DND-41 (cell line): ENCODE results near the gene EIF2S1.

Source experiments
- ATAC-seq: fragments of 200-7000 bp; cut with Tn5 transposase; 3 replicates; pipeline ENCODE4 v1.9.1; 2021; ENCODE audit warnings: low read depth; ENCODE audit not compliant: insufficient read depth
- DNase-seq: peaks from one replicate; pipeline ENCODE4 v3.0.0-alpha.2; 2020
- H2AFZ ChIP-seq: 2 replicates; pipeline ENCODE4 v1.6.0; 2012; ENCODE audit warnings: low read depth, low read length
- H3K27ac ChIP-seq: 2 replicates; pipeline ENCODE4 v1.5.1; 2012; ENCODE audit warnings: low read length, inconsistent platforms
- H3K27me3 ChIP-seq: fragments of 200-600 bp; sonication (generic); 2 replicates; pipeline ENCODE4 v1.6.0; 2012; ENCODE audit warnings: low read length, mild to moderate bottlenecking, inconsistent platforms; ENCODE audit not compliant: insufficient read depth, poor library complexity
- H3K36me3 ChIP-seq: 2 replicates; pipeline ENCODE4 v1.5.1; 2012; ENCODE audit warnings: low read length, inconsistent platforms; ENCODE audit not compliant: insufficient read depth
- H3K4me1 ChIP-seq: 2 replicates; pipeline ENCODE4 v1.5.1; 2012; ENCODE audit warnings: mild to moderate bottlenecking, low read length; ENCODE audit not compliant: insufficient read depth
- H3K4me2 ChIP-seq: 2 replicates; pipeline ENCODE4 v1.6.0; 2012; ENCODE audit warnings: mild to moderate bottlenecking, moderate library complexity, low read length, inconsistent platforms; ENCODE audit not compliant: insufficient read depth
- H3K4me3 ChIP-seq, 2 experiments: fragments of 200-600 bp in 1 of 2; shearing (Covaris generic) in 1 of 2; 2 replicates each; pipeline ENCODE4 v1.5.1; 2012 to 2016; ENCODE audit warnings: inconsistent platforms in 2 of 2, low read length in 2 of 2, mild to moderate bottlenecking in 2 of 2, low read depth in 1 of 2, moderate library complexity in 1 of 2
- H3K79me2 ChIP-seq: 2 replicates; pipeline ENCODE4 v1.6.0; 2012; ENCODE audit warnings: low read length, inconsistent platforms; ENCODE audit not compliant: insufficient read depth
- H3K9ac ChIP-seq: 2 replicates; pipeline ENCODE4 v1.6.0; 2012; ENCODE audit warnings: low read depth, mild to moderate bottlenecking, inconsistent platforms, low read length, moderate library complexity
- H3K9me3 ChIP-seq: 2 replicates; pipeline ENCODE4 v1.5.1; 2012; ENCODE audit warnings: low read length, moderate library complexity, mild to moderate bottlenecking, inconsistent platforms; ENCODE audit not compliant: insufficient read depth, severe bottlenecking
- H4K20me1 ChIP-seq: 2 replicates; pipeline ENCODE4 v1.6.0; 2012; ENCODE audit warnings: low read length; ENCODE audit not compliant: insufficient read depth
- CTCF ChIP-seq: IDR thresholded peaks from 2 replicates; pipeline ENCODE4 v1.5.1; 2012; ENCODE audit warnings: borderline replicate concordance, low read length, moderate library complexity, mild to moderate bottlenecking; ENCODE audit not compliant: poor library complexity, severe bottlenecking; ENCODE audit errors: extremely low read depth
- EZH2 ChIP-seq: IDR thresholded peaks from 3 replicates; pipeline ENCODE4 v1.6.1; 2012; ENCODE audit warnings: borderline replicate concordance, low read depth, mild to moderate bottlenecking, moderate library complexity, low read length, inconsistent platforms; ENCODE audit not compliant: severe bottlenecking

Gene EIF2S1

GRCh38 chr14:67385618-67386017 lies 25.5 kb downstream of the EIF2S1 start:
- H3K4me3 ChIP-seq = no peak overlapping the region
- DNase-seq (no peak), ATAC-seq (no peak)
- no peaks in the 10 kb centered on the region for H3K9me3 ChIP-seq
- TF ChIP-seq CTCF (no peak), EZH2 (no peak)
- no peak overlapping the region for H3K4me2 ChIP-seq
- H3K9ac ChIP-seq = no peak overlapping the region
- no peak overlapping the region for H2AFZ ChIP-seq
- H3K36me3 ChIP-seq = peaks cover 62% of the 10 kb centered on the region
- no peaks in the 10 kb centered on the region for H4K20me1 ChIP-seq
- no peaks in the 10 kb centered on the region for H3K79me2 ChIP-seq
- no peaks in the 10 kb centered on the region for H3K4me1 ChIP-seq
- H3K27ac ChIP-seq = no peak overlapping the region
- H3K27me3 ChIP-seq = no peaks in the 10 kb centered on the region

- Histone ChIP-seq H3K9ac (no peak overlapping the region), H3K36me3 (peaks cover 46% of the 10 kb centered on the region), H3K9me3 (no peaks in the 10 kb centered on the region), H3K4me1 (no peaks in the 10 kb centered on the region), H2AFZ (no peak overlapping the region), H3K4me2 (no peak overlapping the region), H4K20me1 (no peaks in the 10 kb centered on the region), H3K4me3 (no peak overlapping the region), H3K79me2 (no peaks in the 10 kb centered on the region), H3K27ac (no peak overlapping the region), H3K27me3 (no peaks in the 10 kb centered on the region)
- DNase-seq = no peak
- TF ChIP-seq EZH2 = no peak
- no peak for TF ChIP-seq CTCF
- no peak for ATAC-seq
Observed at GRCh38 chr14:67387195-67387594, 27.1 kb downstream of the EIF2S1 start.

GRCh38 chr14:67389275-67389674 lies 29.1 kb downstream of the EIF2S1 start:
- no peaks in the 10 kb centered on the region for H3K79me2 ChIP-seq
- H3K9ac ChIP-seq = no peak overlapping the region
- H2AFZ ChIP-seq = no peak overlapping the region
- no peaks in the 10 kb centered on the region for H3K9me3 ChIP-seq
- no peaks in the 10 kb centered on the region for H3K4me1 ChIP-seq
- H3K27me3 ChIP-seq = no peaks in the 10 kb centered on the region
- H4K20me1 ChIP-seq = no peaks in the 10 kb centered on the region
- peaks cover 25% of the 10 kb centered on the region for H3K36me3 ChIP-seq
- no peak overlapping the region for H3K27ac ChIP-seq
- H3K4me2 ChIP-seq = no peak overlapping the region
- H3K4me3 ChIP-seq = no peak overlapping the region
- DNase-seq (no peak), ATAC-seq (no peak)
- no peak for TF ChIP-seq CTCF

- no peaks in the 10 kb centered on the region for H4K20me1 ChIP-seq
- no peaks in the 10 kb centered on the region for H3K27me3 ChIP-seq
- no peak overlapping the region for H3K4me2 ChIP-seq
- H3K36me3 ChIP-seq = peaks cover 18% of the 10 kb centered on the region
- no peaks in the 10 kb centered on the region for H3K79me2 ChIP-seq
- no peak overlapping the region for H3K9ac ChIP-seq
- ATAC-seq (no peak), DNase-seq (no peak)
- H3K27ac ChIP-seq = no peak overlapping the region
- no peak overlapping the region for H3K4me3 ChIP-seq
- no peaks in the 10 kb centered on the region for H3K9me3 ChIP-seq
- H3K4me1 ChIP-seq = no peaks in the 10 kb centered on the region
- H2AFZ ChIP-seq = no peak overlapping the region
- TF ChIP-seq EZH2 (no peak), CTCF (no peak)
Observed at GRCh38 chr14:67389811-67390534, 29.8 kb downstream of the EIF2S1 start.
